CD4-positive, alpha-beta T cell treated with Interleukin-17A for 4 hours (primary cell): Measurements from ENCODE around the gene WDR64.

ENCODE experiments used
- DNase-seq: peaks from one replicate; pipeline ENCODE4 v3.0.0-alpha.2; 2020; ENCODE audit warnings: mixed read lengths

The WDR64 gene

DNA sequence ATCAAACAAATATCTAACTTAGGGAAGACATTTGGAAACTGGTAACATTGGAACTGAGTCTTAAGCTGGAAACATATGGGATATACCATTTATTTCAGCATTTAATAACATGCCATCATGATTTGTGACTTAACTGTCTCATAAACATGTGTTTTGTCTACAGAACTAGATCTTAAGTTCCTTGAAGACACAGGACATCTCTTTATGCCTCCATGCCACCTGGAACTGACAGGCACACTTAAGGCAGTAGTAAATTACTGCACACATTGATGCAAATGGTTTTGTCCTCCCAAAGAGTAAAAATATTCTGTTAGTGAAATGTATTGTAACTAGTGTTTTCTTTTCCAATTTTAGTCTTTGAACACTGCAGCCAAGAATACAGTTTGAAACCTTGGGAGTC is 194.3 kb downstream of the WDR64 start:
- DNase-seq = no peak

DNA sequence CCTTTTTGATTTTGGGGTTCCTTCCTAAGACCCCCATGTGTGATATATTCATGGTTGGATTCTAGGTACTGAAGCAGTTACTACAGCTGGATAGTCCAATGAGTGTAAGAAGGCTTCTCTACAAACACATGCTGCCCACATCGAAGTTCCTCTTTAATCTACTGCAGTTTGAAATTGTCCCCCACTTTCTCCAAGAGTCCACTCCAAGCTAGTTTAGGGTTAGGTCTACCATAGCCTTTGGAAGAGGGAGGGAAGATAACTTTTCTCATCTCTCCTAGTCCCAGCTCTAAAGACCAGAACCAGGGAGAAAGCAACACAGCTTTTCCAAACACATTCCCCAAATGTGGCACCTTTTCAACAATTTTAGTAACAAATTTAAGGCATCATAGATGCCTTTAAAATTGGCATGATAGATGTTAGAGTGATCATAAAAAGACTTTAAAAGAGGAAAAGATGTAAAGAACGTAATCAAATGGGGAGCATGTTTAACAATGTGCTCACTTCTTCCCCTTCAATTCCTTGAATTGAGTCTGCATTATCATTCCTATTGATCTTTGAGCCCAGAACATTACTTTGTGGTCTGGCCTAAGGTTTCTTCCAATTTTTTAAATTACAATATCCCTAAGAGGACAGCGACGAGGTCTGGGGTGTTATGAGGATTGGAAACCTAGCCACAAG is 194.9 kb downstream of the WDR64 start:
- no peak for DNase-seq

DNA sequence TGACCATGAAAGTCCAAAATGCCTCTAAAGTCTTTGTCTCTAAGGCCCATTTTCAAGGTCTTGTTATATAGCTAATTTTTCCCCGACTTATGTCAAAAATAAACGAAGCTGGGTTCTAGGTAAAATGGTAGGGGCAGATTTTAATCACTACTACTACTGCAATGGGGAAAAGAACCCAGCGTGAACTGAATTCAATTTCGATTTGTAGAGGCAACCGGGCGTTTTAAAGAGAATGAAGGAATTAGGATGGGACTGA is 195.4 kb downstream of the WDR64 start:
- no peak for DNase-seq

DNA sequence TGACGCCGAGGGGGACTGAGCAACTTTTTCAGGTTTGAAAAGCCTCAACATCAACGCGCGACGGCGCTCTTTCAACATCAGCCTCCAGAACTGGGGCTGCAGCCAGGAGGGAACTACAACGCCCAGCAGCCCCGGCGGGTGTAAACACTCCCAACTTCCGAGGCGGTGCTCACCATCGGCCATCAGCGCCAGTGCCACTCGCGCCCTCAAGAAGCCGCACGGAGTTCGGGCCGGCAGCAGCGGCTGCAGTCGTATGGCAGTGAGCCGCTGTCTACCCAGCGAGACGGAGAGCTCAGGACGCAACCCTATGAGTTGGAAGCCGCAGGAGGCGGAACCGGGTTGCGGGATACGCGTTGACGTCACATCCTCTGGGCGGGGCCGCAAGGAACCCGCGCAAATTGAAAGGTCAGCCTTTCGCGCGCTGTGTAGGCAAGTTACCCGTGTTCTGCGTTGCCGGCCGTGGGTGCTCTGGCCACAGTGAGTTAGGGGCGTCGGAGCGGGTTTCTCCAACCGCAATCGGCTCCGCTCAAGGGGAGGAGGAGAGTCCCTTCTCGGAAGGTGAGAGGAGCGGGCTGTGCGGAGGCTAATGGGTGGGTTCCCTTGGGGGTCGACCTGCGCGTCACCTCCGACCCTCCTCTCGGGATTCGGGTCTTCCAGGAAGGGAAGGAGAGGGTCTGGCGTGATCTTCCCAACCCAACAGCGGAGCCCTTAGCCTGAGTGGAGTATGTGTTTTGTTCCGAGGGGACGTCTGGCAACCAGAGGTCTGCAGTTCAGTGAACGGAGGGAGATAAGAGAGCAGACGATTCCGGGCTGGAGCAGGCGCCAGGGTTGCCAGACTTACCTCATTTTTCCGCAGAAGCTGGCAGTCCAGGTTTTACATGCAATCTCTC is 196.0 kb downstream of the WDR64 start, which contains the start of gene EXO1:
TSS of gene EXO1 (plus strand) at position 409 of the 890 bp plus-strand sequence. CDS start 2,222 bp downstream, outside the sequence.
- peak; percentile 90 for DNase-seq

DNA sequence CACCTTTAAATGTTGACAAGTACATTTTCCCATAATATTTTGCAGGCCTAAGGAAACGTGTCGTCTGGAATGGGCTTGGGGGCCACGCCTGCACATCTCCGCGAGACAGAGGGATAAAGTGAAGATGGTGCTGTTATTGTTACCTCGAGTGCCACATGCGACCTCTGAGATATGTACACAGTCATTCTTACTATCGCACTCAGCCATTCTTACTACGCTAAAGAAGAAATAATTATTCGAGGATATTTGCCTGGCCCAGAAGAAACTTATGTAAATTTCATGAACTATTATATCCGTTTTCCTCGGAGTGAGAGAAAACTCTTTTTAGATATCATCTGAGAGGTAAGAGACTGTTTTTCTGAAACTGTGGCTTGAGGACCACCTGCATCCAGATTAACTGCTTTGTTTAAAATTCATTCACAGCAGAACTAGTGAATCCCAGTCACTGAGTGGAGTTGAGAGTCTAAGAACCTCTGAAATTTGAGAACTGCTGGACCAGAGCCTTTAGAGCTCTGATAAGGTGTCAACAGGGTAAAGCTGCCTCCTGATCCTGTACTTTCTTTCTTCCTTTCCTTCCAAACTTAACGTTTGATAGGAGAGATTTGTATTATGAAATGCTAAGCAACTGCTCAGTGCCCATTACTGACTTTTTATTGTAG is 196.7 kb downstream of the WDR64 start:
- no peak for DNase-seq

DNA sequence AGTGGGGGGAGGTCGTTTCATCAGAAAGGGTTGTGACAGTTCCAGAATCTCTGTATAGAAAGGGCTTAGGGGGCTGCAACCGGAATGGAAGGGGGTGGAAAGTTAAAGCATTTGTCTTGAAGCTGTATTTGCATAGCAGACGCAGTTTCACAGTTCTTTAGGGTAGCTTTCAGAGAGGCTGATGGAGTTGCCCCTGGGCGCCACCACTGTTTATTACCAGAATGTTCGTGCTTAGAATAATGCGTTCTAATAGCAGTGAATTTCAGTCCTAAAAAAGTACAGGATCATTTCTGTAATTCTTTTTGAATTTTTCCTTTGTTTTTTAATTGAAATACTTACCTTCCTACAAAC is 197.2 kb downstream of the WDR64 start:
- DNase-seq = no peak
